ENCODE results near the gene ABCC1.
"Not testable (repeated sequence)": the region's sequence is repeated elsewhere in the genome, so short reads cannot be mapped to it uniquely, and the experiment has no call there.

Gene ABCC1

DNA sequence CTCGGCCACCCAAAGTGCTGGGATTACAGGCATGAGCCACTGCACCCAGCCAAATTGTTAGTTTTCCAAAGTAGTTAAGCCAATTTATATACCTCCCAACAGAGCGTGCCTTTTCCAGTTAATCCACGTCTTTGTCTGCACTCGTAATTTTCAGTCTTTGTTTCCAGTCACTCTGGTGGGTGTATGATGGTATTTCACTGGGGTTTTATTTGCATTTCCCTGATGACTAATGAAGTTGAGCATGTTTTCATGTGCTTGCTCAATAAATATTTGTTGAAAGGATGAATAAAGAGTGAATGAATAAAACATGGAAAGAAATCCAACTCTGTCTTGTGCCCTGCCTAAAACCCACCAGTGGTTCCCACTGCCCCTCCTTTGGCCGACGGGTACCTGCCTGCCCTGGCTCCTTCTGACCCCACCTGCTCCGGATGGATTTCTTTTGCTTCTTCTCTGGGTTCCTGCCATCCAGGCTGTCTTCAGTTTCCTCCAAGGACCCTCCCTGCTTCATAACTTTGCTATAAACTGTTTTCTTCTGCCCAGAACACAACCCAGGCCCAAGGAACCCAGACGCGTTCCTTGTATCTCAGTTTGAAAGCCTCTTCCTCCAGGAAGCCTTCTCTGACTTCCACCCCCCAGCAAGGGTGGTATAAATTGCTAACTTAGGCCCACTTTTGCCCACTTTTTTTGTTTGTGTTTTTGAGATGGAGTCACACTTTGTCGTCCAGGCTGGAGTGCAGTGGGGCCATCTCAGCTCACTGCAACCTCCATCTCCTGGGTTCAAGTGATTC lies 3.0 kb upstream of the ABCC1 start:
- no peak for DNase-seq

DNA sequence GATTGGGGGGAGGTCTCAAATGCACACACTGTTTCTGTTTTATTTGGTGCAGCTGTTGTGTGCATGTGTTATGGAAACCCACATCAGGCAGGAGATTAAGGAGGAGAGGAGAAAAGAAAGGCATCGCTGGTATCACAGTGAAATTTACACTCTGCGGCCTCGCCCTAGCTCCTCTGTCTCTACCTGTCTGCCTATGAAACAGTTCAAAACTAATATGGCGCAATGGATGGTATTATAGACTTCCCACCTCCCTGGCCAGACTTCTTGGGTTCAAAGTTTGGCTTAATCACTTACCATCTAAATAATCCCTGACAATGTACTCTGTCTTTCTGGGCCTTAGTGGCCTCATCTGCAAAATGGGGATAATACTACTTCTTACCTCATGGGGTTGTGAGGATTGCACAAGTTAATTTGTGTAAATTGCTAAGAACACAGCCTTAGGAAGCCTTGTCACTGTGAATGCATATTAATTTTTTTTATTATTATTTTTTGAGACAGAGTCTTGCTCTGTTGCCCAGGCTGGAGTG lies 1.4 kb upstream of the ABCC1 start:
- DNase-seq, result no peak

DNA sequence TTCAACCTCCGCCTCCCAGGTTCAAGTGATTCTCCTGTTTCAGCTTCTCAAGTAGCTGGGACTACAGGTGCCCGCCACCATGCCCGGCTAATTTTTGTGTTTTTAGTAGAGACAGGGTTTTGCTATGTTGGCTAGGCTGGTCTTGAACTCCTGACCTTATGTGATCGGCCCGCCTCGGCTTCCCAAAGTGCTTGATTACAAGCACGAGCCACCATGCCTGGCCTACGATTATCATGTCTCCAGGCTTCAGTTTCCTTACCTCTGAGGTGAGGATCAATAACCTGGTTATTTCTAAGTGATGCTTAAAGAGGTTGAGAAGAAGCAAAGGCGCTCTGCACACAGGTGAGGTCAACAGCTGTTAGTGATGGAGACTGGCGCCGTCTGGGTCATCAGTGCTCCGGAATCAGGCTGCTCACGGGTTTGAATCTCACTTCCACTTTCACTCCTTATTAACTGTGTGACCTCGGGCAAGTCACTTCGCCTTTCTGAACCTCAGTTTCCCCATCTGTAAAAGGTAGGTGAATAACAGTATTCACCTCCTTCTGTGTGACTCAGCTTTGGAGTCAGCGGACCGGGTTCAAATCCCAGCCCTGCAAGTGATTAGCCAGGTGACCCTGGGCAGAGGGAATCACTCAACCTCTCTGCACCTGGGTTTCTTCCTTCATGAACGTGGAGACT lies 745 bp upstream of the ABCC1 start:
- DNase-seq, result no peak

DNA sequence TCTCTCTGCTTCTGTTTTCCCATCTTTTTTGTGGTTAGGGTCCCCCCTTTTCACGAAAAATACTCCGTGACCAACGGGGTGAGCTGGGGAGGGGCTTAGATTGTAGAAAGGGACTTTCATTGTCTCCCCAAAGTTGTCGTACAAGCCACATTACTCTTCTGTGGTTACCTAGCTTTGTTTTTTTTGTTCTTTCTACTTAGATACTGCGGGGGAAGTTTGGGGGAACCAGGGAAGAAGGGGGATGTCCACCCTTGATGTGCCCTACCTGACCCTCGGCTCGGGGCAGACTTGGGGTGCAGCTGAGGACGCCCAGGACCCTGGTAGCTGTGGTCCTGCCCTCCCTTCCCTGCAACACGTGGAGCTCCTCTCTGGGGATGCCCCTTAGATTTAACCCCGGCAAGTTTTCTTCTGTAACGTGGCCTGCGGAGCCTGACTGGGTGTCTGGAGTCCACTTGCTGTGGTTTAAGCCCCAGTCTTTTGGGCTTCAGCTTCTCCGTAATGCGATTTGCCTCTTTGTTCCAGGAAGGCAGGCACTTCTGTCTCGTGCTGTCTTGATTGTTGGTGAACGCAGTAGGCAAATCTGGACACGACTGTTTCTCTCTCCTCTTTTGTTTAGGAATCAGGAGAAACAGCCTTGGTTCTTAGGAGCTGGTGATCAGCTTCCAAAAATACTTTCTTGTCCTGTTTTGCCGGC lies 892 bp downstream of the ABCC1 start:
- DNase-seq, result no peak

DNA sequence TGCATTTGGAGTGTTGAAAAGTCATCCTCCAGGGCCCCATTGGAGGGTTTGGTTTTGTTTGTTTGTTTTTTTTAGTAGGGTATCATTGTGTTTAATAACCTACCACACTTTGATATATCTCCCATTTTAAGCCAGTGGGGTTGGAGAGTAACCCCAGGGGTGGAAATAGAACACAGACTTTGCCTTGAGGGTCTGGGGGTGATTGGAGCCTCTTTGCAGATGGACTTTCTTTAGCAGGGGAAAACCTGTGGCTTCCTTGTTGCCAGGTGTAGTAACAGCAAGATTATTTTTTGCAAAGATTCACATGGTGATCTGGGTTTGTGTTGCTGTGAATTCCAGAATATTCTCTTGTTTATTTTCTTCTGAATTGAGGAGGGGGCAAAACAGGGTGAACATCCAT lies 1.5 kb downstream of the ABCC1 start:
- no peak for DNase-seq

DNA sequence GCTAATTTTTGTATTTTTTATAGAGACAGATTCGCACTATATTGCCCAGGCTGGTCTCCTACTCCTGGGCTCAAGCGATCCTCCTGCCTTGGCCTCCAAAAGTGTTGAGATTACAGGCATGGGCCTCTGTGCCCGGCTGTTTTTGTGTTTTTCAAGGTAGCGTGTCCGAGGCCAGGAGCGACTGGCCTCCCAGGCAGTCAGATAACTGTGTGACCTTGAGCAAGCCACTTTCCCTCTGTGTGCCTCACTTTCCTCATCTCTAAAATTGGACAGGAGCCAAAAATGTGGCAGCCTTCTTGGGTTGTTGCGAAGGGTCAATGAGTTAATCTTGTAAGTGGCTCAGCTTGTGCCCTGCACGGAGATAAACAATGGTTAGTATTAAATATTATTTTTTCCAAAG lies 2.4 kb downstream of the ABCC1 start:
- DNase-seq, result no peak

DNA sequence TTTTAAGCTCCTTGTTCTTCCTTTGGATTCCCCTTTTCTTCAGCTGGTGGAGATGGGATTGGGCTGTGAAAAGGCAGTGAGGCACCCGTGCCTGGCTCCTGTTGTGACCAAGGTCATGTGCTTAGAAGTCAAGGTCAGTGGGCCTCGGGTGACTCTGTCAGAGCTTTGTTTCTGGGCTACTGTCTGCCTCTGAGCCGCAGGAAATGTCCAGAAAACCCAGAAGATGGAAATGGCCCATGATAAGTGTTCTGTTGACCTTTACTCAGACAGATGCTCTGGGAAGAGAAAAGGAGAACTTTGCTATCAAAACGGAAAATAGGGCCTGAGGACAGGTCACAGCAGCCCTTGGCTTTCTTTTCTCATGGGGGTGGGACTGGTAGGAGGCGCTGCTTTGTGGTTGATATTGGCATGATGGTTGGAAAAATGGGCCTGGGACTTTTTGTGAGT lies 2.9 kb downstream of the ABCC1 start:
- no peak for DNase-seq

DNA sequence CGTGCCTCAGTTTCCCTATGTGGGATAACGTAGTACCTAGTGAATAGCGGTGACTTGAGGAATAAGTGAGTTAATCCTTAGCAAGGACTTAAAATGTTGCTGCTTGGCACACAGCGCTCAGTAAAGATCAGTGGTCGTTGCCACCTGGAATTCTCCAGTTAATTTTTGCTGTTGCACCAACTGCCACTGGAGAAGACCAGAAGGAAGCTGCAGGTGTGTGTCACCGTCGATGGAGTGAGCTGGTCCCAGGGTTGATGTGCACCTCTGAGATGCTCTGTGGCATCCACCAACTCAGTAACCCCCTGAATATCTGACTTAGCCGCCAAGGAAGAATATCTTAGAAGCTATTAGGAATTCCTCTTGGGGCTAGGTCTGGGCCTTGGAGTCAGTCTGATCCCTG lies 4.1 kb downstream of the ABCC1 start:
- DNase-seq, result no peak

DNA sequence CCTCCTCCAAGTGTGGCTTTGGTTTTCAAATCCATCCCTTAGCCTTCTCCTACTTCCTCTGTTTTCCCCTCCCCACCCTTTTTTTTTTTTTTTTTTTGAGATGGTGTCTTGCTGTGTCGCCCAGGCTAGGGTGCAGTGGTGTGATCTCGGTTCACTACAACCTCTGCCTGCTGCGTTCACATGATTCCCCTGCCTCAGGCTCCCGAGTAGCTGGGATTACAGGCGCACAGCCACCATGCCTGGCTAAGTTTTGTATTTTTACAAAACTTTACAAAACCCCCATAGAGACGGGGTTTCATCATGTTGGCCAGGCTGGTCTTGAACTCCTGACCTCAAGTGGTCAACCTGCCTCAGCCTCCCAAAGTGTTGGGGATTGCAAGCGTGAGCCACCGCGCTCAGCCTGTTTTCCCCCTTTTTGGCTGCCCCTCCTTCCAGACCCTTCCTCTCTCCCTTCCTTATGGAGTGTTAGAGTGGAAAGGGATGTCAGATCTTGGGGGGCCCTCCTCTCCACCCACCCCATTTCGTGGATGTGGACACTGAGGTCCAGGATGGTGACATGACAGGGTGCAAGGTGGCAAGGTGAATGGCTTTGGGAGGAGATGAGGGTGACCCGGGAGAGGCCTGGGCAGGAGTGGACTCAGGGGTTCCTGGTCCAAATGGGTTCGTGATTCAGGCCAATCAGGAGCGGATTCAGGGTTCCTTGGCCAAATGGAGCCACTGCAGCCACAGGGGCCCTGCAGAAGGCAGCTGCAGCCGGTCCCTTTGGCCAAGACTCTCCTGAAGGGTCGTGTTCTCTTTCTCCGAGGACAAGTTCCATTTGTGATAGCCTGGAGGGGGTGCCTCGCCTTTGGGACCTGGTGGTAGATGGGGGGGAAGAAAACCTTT lies 4.8 kb downstream of the ABCC1 start:
- no peak for DNase-seq

DNA sequence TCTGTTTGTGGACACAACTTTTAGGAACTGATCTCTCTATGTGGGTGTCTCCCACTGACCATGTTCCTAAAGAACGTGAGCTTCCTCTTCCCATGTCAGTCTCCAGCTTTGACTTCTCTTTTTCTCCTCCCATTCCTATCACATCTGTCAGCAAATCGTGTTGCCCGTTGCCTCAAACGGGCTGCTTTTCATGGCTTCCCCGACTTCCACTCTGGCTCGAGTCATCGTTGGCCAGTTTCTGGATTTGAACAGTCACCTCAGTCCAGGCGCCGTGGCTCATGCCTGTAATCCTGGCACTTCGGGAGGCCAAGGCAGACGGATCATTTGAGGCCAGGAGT lies 5.4 kb downstream of the ABCC1 start:
- no peak for DNase-seq

DNA sequence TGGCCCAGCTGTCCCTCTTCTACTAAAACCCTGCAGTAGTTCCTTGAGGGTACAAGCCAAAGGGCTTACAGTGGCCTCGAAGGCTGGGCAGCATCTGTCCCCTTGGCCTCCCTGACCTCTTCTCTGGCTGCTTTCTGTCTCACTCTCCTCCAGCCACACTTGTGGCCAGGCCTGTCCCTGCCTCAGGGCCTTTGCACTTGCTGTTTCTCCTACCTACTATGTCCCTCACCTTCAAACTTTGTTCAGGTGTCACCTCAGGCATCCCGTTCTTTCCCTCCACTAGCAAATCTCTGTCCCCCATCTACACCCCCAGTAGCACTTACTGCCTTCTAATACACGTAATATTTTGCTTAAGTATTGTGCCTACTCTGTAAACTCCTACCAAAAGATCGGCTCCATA lies 6.0 kb downstream of the ABCC1 start:
- no peak for DNase-seq

DNA sequence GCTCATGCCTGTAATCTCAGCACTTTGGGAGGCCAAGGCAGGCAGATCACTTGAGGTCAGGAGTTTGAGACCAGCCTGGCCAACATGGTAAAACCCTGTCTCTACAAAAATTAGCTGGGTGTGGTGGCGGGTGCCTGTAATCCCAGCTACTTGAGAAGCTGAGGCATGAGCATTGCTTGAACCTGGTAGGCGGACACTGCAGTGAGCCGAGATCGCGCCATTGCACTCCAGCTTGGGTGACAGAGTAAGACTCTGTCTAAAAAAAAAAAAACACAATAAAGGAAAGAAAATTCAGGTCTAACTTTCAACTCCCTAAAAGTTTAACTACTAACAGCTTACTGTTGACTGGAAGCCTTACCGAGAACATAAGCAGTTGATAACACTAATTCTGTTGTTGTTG lies 6.7 kb downstream of the ABCC1 start:
- not testable (repeated sequence) for DNase-seq

DNA sequence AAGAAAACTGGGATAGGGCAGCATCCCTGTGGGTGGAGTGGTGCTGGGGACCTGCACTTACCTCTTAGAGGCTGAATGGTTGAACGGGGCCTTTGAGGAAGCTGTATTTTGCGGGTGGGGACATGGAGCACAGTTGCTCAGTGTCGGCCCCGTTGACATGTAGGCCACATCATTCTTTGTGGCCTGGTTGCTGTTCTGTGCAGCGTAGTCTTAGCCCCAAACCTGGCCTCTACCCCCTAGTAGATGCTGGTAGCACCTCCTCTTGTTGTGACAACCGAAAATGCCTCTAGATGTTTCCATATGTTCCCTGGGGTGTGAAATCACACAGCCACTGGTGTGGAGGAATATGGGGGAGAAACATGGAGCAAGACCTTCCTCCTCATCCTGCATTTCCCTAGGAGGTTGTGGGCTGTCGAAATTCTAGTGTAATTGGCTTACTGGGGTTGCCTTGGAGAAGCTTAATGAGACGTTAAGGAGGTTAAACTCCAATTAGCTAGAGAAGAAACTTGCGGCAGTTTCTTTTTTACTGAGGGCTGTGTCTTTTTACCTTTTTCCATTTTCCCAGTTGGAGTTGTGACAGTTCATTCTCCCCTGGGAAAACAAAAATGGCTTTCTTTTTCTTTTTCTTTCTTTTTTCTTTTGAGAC lies 9.4 kb downstream of the ABCC1 start:
- no peak for DNase-seq

DNA sequence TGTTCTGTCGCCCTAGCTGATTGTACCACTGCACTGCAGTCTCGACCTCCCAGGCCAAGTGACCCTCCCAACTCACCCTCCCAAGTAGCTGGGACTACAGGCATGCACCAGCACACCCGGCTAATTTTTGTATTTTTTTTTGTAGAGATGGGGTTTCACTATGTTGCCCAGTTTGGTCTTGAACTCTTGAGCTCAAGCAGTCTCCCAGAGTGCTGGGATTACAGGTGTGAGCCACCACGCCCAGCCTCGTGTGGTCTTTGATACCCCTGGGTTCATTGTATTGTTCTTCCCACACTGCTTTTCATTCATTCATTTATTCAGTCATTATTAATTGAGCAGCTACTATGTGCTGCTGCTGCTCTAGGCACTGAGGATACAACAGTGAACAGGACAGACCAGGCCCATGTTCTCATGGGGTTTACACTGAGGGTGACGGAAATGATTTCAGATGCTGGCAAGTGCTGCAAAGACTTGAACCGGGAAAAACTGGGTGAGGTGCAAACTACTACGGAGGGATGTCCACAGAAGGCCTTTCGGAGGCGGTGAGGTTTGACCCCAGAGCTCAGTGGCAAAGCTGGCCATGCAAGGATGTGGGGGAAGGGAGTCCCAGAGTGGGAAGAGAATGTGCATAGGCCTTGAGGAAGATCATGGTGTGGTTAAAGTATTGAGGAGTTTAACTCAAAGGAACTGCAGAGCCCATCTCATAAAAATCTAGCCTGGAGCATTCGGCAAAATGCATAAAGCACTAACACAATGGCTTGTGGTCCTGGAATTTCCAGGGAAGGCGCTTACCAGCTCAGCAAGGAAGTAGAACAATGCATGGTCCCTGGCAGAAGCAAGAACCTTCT lies 10.9 kb downstream of the ABCC1 start:
- no peak for DNase-seq

DNA sequence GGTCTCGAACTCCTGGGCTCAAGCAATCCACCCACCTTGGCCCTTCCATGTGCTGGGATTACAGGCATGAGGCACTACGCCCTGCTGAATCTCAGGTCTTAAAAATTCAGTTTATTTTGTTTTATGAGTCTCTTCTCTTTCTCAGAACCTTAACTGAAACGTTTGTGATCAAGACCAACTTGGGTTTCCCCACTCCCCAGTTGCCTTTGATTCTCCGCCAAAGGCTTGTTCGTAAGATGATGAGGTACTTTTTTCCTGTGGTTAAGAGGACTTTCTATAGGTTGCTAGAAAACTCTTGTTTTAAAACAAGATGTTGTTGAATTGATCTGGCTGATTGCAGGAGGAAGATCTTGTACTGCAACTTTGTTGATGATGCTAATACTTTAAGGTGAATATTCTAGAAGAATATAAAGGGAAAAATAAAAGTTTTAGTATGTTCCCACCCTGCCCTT lies 11.7 kb downstream of the ABCC1 start:
- no peak for DNase-seq

DNA sequence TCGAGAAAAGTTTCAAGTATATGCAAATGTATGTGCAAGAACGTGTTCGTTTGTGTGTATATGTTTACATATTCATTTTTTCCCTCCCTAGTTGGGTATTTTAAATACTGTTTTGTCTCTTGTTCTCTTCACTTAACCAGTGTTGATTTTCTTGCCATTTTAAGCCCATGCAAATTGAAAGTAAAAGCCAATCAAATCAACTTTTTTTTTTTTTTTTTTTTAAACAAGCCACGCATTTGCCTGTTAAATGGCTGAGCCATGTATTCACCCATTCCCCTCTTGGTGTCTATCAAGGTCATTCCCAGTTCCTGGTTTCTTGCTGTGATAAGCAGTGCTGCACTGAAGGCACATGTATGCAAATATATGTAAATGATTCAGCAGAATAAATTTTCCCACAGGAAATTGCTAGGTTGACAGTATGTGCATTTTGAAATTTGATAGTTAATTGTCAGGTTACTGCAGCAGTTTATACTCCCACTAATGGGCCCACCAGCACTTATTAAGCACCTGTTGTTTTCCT lies 12.2 kb downstream of the ABCC1 start:
- DNase-seq, result no peak

DNA sequence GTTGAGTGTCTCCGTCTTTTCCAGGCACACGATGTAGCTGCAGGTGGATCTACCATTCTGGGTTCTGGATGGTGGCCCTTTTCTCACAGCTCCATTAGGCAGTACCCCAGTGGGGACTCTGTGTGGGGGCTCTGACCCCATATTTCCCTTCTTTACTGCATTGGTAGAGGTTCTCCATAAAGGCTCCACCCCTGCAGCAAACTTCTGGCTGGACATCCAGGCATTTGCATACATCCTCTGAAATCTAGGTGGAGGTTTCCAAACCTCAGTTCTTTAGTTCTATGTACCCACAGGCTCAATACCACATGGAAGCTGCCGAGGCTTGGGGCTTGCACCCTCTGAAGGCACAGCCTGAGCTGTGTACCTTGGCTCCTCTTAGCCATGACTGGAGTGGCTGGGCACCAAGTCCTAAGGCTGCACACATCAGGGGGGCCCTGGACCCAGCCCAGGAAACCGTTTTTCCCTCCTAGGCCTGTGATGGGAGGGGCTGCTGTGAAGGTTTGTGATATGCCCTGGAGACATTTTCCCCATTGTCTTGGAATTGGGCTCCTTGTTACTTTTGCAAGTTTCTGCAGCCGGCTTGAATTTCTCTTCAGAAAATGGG lies 14.0 kb downstream of the ABCC1 start:
- DNase-seq, result no peak

DNA sequence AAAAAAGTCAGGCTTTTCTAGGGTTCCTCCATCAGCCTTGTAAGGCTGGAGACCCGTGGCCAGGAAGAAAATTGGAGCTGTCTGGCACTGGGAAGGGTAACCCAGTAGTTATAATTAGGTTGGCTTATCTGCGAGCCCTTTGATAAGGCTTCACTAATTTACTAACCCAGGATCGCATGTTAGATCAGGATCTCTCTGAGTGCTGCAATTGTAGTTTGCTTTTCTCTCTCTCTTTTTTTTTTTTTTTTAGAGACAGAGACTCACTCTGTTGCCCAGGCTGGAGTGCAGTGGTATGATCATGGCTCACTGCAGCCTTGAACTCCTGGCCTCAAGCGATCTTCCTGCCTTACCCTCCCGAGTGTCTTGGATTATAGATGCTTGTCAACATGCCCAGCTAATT lies 17.0 kb downstream of the ABCC1 start:
- DNase-seq, result no peak

DNA sequence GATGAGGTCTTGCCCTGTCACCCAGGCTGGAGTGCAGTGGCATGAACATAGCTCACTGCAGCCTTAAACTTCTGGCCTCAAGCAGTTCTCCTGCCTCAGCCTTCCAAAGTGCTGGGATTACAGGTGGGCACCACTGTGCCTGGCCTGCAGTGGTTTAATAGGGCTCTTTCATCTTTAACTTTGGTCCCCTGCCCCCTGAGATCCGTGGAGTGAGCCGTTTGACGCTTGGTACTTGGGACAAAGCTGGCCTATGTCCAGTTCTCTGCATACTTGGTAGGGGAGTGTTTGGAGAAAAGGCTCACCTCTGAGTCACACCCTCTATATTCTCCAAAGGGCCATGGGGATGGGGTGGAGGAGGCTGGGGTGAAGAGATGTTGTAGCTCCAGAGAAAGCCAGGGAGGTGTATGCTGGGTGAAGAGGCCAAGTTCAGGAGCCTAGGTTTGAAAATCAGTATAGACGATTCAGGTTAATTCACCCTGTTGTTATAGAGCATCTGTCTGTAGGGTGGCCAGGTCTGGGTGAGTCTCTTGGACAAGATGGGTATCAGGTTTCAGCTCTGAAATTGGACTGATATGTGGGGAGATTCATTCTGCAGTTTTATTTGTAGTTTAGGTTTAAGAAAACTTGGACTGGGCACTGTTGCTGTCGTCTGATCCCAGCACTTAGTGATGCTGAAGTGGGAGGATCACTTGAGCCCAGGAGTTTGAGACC lies 17.6 kb downstream of the ABCC1 start:
- DNase-seq, result no peak

Data from NCI-H187 (cell line).